ENCODE measurements around the gene ALLC.

- TF ChIP-seq CTCF (conservative IDR thresholded peaks at IDR 0.05; ENCODE audit: low read depth in 2 of 2), result no peak
- no peak for TF ChIP-seq JUNB (IDR thresholded peaks at IDR 0.05; ENCODE audit: unreplicated experiment)
- TF ChIP-seq POLR2AphosphoS5 (IDR thresholded peaks at IDR 0.05; ENCODE audit: low read depth), result no peak
- no peak for TF ChIP-seq NANOG (IDR thresholded peaks at IDR 0.05; ENCODE audit: borderline replicate concordance)
- TF ChIP-seq EZH2 (IDR thresholded peaks at IDR 0.05; ENCODE audit: low read depth, unreplicated experiment), result no peak
- no peak for TF ChIP-seq ETS1 (IDR thresholded peaks at IDR 0.05)
- TF ChIP-seq REST (IDR thresholded peaks at IDR 0.05; ENCODE audit: unreplicated experiment), result no peak
- no peak for TF ChIP-seq CREB1 (CRISPR knock-in tag; IDR thresholded peaks at IDR 0.05; ENCODE audit: low read depth)
- no peak for TF ChIP-seq STAT1 (IDR thresholded peaks at IDR 0.05; ENCODE audit: unreplicated experiment)
- TF ChIP-seq EZH2phosphoT487 (IDR thresholded peaks at IDR 0.05; ENCODE audit: unreplicated experiment), result no peak
These were observed 958 bp upstream of the ALLC start for GRCh38 chr2:3656762-3657721.

Measured in GM23338 (cell line).